ENCODE data around the gene BRDT.
"Not testable (repeated sequence)": the region's sequence is repeated elsewhere in the genome, so short reads cannot be mapped to it uniquely, and the experiment has no call there.

Gene BRDT

DNA sequence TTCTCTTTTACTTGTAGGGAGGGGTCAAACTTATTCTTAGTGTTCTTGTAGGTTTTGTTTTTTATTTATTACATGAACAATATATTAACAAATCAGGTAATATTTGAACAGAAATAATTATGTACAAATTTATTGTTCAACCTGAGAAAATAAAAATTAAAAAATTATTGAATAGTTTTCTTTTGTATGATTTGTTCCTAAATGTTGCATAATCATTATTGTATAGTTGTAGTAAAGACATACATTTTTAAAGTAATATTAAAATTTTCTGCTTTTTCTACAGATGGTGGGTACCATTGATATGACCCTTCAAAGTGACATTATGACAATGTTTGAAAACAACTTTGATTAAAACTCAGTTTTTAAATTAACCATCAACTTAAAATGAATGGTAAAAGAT lies 64.7 kb downstream of the BRDT start:
- Histone ChIP-seq H3K27me3 (ENCODE audit: insufficient read depth, poor library complexity, severe bottlenecking) (no peaks in the 10 kb centered on the region), H3K4me3 (replicated peaks; ENCODE audit: insufficient read depth, low read length) (no peak overlapping the region), H3K27ac (replicated peaks) (no peak overlapping the region)
- TF ChIP-seq, protein P1, sequence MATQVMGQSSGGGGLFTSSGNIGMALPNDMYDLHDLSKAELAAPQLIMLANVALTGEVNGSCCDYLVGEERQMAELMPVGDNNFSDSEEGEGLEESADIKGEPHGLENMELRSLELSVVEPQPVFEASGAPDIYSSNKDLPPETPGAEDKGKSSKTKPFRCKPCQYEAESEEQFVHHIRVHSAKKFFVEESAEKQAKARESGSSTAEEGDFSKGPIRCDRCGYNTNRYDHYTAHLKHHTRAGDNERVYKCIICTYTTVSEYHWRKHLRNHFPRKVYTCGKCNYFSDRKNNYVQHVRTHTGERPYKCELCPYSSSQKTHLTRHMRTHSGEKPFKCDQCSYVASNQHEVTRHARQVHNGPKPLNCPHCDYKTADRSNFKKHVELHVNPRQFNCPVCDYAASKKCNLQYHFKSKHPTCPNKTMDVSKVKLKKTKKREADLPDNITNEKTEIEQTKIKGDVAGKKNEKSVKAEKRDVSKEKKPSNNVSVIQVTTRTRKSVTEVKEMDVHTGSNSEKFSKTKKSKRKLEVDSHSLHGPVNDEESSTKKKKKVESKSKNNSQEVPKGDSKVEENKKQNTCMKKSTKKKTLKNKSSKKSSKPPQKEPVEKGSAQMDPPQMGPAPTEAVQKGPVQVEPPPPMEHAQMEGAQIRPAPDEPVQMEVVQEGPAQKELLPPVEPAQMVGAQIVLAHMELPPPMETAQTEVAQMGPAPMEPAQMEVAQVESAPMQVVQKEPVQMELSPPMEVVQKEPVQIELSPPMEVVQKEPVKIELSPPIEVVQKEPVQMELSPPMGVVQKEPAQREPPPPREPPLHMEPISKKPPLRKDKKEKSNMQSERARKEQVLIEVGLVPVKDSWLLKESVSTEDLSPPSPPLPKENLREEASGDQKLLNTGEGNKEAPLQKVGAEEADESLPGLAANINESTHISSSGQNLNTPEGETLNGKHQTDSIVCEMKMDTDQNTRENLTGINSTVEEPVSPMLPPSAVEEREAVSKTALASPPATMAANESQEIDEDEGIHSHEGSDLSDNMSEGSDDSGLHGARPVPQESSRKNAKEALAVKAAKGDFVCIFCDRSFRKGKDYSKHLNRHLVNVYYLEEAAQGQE (IDR thresholded peaks at IDR 0.05; ENCODE audit: insufficient replicate concordance, low read depth), result no peak
- no peak for TF ChIP-seq POLR2AphosphoS5 (IDR thresholded peaks at IDR 0.05; ENCODE audit: low read depth)
- no peak for TF ChIP-seq SPI1 (IDR thresholded peaks at IDR 0.05; ENCODE audit: borderline replicate concordance, low read depth)
- no peak for DNase-seq (ENCODE audit: low read depth in 1 of 2, low spot score in 1 of 2)

- no peak overlapping the region for H3K4me3 ChIP-seq (replicated peaks; ENCODE audit: insufficient read depth, low read length)
- no peaks in the 10 kb centered on the region for H3K27me3 ChIP-seq (ENCODE audit: insufficient read depth, poor library complexity, severe bottlenecking)
- TF ChIP-seq POLR2AphosphoS5 (IDR thresholded peaks at IDR 0.05; ENCODE audit: low read depth), result no peak
- TF ChIP-seq, protein P2, sequence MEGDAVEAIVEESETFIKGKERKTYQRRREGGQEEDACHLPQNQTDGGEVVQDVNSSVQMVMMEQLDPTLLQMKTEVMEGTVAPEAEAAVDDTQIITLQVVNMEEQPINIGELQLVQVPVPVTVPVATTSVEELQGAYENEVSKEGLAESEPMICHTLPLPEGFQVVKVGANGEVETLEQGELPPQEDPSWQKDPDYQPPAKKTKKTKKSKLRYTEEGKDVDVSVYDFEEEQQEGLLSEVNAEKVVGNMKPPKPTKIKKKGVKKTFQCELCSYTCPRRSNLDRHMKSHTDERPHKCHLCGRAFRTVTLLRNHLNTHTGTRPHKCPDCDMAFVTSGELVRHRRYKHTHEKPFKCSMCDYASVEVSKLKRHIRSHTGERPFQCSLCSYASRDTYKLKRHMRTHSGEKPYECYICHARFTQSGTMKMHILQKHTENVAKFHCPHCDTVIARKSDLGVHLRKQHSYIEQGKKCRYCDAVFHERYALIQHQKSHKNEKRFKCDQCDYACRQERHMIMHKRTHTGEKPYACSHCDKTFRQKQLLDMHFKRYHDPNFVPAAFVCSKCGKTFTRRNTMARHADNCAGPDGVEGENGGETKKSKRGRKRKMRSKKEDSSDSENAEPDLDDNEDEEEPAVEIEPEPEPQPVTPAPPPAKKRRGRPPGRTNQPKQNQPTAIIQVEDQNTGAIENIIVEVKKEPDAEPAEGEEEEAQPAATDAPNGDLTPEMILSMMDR (IDR thresholded peaks at IDR 0.05; ENCODE audit: insufficient read depth, low read length), result no peak
- TF ChIP-seq SPI1 (IDR thresholded peaks at IDR 0.05; ENCODE audit: borderline replicate concordance, low read depth), result no peak
- TF ChIP-seq, protein P1 (IDR thresholded peaks at IDR 0.05; ENCODE audit: insufficient replicate concordance, low read depth), result no peak
- no peak for TF ChIP-seq GABPA (IDR thresholded peaks at IDR 0.05; ENCODE audit: low read depth)
- H3K27ac ChIP-seq (replicated peaks), result no peak overlapping the region
- no peak for DNase-seq (ENCODE audit: low read depth in 1 of 2, low spot score in 1 of 2)
These were observed 67.6 kb downstream of the BRDT start for GRCh38 chr1:92016720-92017316.

- Histone ChIP-seq H3K4me3 (replicated peaks; ENCODE audit: insufficient read depth, low read length) (no peak overlapping the region), H3K27me3 (ENCODE audit: insufficient read depth, poor library complexity, severe bottlenecking) (no peaks in the 10 kb centered on the region), H3K27ac (replicated peaks) (no peak overlapping the region)
- TF ChIP-seq, protein P2 (IDR thresholded peaks at IDR 0.05; ENCODE audit: insufficient read depth, low read length), result no peak
- no peak for TF ChIP-seq SPI1 (IDR thresholded peaks at IDR 0.05; ENCODE audit: borderline replicate concordance, low read depth)
- no peak for TF ChIP-seq GABPA (IDR thresholded peaks at IDR 0.05; ENCODE audit: low read depth)
- no peak for TF ChIP-seq POLR2AphosphoS5 (IDR thresholded peaks at IDR 0.05; ENCODE audit: low read depth)
- TF ChIP-seq, protein P1 (IDR thresholded peaks at IDR 0.05; ENCODE audit: insufficient replicate concordance, low read depth), result no peak
- no peak for DNase-seq (ENCODE audit: low read depth in 1 of 2, low spot score in 1 of 2)
These were observed 68.5 kb downstream of the BRDT start for GRCh38 chr1:92017656-92018055.

DNA sequence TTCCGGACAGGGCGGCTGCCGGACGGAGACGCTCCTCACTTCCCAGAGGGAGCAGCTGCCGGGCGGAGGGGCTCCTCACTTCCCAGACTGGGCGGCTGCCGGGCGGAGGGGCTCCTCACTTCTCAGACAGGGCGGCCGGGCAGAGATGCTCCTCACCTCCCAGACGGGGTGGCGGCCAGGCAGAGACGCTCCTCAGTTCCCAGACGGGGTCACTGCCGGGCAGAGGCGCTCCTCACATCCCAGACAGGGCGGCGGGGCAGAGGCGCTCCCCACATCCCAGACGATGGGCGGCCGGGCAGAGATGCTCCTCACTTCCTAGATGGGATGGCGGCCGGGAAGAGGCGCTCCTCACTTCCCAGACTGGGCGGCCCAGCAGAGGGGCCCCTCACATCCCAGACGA lies 76.8 kb downstream of the BRDT start:
- H3K4me3 ChIP-seq (replicated peaks; ENCODE audit: insufficient read depth, low read length); DNase-seq (ENCODE audit: low read depth in 1 of 2, low spot score in 1 of 2); H3K27me3 ChIP-seq (ENCODE audit: insufficient read depth, poor library complexity, severe bottlenecking); H3K27ac ChIP-seq (replicated peaks): not testable (repeated sequence)
